NCI-H1092 (cell line): Measurements from ENCODE around the gene B4GALT1.
"Not testable (repeated sequence)": the region's sequence is repeated elsewhere in the genome, so short reads cannot be mapped to it uniquely, and the experiment has no call there.

ENCODE experiments used
- DNase-seq: peaks from one replicate; lab custom pipeline; 2025; lab: John Stamatoyannopoulos, UW

B4GALT1 gene

DNA sequence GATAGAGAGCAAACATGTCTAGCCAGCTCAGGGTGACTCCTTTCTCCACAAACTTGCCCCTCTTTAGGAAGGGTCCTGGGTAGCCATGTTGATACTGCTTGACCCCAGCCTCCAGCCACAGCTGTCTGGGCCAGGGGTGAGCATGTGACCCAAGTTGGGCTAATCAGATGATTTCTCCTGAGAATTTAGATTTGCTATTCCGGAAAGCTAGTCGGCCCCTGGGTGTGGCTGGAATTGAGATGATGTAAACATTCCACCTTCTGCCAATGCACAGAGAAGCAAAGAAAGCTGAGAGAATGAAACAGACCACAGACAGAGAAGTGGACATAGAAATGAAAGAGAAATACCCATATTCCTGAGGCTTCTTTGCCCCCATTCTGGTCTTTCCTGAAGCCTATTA lies 17.8 kb upstream of the B4GALT1 start:
- DNase-seq = no peak

DNA sequence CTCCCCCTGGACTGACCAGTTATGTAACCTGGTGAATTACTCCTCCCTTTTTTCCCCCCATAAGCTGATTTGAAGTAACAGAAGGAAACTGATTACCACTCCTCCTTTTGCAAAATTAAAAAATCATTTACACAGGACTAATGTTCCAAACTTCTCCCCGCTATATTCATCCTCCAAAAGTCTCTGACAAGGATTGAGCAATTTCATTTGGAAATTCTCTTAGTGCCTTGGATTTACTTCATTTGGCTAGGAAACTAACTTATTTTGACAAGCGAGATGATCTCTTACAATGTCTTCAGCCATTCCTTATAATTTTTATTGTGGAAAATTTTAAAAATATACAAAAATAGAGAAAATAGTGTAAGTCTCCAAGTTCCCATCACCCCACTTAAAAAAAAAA lies 15.4 kb upstream of the B4GALT1 start:
- no peak for DNase-seq

DNA sequence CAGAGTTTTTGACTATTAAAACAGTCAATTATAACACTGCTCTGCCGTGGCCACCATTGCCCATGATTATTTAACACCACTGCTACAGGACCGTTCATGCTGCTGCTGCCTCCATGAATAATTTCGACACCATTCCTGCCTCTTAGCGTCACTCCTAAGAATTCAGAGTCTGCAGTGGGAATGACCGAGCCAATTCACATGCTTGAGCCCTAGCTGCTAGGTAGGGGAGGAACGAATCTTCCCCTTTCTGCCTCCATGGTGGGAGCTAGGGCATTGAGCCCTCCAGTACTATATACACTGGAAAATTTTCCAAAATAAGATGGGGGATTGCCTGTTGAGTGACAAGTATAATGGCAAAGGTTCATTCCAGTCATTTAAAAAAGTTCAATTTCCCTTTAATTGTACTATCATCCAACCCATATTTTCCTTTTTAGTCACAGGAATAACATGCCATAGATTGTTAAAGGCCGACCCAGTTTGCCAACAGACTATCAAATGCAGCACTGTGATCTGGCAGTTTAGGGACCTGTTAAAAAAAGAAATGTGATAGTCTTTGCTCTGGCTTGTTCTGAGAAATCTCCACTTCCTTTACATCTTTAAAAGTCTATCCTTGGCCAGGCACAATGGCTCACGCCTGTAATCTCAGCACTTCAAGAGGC lies 13.5 kb upstream of the B4GALT1 start:
- DNase-seq = no peak

DNA sequence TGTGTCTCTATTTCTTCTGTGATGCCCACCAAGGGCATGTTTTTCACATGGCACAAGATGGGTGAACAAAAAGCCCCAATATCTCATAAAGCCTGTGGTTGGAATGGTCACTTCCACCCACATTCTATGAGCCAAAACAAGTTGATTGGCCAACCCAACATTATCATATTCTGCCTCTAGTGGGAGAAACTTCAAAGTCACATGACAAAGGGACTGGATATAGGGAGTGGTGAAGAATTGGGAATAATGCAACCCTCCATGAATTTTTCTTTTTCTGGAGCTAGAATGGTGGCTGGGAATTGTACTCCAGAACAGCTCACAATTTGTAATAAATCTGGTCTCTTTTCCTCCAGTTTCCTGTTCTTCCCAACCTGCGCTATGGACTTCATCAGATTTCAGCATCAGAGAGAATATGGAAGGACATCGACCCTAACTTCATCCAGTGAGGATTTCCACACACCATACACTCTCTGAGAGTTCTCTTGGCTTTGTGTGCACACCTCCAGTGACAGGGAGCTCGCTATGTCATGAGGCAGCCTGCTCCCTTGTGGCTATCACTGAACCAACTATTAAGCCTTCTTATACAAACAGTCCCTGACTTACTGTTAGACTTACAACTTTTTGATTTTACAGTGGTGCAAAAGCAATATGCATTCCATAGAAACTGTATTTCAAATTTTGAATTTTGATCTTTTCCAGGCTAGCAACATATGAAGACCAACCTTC lies 12.0 kb upstream of the B4GALT1 start:
- DNase-seq = no peak

DNA sequence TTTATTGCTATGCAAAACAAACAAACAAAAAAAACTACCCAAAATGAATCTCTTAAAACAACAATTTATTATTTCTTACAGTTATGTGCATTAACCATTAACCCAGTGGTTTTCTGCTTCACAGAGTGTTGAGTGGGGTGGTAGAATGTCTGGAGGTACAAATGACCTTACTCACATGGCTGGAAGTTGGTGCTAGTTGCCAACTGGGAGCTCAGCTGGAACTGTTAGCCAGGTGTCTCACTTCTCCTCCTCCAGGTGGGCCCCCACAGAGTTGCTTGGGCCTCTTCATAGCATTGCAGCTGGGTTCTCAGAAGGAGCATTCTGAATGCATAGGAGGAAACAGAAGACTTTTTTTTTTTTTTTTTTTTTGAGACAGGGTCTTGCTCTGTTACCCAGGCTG lies 10.5 kb upstream of the B4GALT1 start:
- no peak for DNase-seq

DNA sequence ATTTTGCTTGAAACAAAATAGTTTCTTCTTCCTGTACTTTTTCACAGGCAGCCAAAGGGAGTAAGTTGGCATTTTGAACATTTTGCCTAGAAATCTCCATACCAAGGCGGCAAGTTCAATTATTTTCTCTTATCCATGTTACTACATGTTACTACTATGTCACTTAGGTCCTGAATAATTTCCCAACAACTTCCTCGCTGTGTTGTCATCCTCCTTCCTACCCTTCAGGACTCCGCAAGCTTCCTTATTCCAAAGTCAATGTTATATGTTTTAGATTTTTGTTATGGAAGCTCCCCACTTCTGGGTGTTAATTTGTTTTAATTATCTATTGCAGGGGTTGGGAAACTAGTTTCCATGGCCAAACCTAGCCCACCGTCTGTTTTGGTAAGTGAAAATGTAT lies 9.9 kb upstream of the B4GALT1 start:
- DNase-seq = no peak

DNA sequence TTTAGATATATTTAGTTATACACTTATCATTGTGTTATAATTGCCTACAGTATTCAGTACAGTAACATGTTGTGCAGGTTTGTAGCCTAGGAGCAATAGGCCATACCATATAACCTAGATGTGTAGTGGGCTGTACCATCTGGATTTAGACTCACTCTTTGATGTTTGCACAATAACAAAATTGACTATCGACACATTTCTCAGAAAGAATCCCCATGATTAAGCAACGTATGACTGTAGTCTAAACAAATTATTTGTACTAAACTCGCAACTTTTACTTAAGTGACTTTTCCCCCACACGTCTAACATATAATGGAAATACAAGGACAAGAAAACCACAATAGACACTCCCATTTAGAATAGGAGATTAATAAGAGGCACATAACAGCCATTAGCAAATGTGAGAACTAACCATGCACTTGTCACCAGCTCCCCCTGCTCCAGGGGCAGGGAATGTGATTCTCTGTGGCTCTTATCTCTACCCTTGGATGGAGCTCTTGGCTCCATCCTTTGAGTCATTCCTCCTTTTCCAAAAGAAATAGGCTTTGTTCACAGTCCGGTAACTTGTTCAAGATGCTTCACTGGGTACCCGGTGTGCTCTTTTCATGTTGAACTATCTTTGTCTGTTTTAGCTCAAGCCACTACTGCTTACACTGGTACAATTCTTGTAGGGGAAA lies 8.7 kb upstream of the B4GALT1 start:
- no peak for DNase-seq

DNA sequence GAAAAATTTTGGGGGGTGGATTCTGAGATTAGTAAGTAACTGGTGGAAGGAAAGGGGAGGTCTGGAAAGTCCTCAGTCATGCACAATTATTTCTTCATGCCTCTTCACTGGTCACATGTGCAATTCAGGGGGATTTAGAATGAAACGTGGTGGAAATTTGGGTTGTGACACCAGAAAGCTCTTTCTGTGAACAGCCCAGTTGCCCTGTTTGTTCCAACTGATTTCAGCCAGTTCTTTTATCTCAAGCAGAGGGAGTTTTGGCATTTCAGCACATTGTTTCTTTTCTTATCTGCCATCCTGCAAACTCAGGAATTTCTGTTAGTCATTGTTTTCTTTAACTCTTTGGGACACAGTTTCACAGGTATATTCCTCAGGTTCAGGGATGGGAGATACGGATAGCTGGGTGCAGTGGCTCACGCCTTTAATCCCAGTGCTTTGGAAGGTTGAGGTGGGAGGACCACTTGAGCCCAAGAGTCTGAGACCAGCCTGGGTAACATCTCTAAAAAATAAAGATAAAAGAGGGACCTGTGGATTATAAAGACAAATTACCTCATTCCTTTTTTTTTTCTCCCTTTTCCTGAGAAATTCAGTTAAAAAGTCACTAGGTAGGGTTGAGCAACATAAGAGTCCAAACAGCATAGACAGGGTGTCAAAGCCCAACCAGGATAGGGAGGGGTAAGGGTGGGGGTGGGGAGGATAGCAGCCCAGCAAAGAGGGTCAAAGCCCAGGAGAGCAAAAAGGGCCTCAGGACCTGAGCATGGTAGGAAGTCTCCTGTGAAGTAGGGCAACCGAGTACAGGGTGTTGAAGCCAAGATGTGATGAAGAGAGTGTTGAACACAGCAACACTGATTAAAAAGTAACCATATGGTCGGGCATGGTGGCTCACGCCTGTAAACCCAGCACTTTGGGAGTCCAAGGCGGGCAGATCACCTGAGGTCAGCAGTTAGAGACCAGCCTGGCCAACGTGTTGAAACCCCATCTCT lies 5.4 kb upstream of the B4GALT1 start:
- no peak for DNase-seq

DNA sequence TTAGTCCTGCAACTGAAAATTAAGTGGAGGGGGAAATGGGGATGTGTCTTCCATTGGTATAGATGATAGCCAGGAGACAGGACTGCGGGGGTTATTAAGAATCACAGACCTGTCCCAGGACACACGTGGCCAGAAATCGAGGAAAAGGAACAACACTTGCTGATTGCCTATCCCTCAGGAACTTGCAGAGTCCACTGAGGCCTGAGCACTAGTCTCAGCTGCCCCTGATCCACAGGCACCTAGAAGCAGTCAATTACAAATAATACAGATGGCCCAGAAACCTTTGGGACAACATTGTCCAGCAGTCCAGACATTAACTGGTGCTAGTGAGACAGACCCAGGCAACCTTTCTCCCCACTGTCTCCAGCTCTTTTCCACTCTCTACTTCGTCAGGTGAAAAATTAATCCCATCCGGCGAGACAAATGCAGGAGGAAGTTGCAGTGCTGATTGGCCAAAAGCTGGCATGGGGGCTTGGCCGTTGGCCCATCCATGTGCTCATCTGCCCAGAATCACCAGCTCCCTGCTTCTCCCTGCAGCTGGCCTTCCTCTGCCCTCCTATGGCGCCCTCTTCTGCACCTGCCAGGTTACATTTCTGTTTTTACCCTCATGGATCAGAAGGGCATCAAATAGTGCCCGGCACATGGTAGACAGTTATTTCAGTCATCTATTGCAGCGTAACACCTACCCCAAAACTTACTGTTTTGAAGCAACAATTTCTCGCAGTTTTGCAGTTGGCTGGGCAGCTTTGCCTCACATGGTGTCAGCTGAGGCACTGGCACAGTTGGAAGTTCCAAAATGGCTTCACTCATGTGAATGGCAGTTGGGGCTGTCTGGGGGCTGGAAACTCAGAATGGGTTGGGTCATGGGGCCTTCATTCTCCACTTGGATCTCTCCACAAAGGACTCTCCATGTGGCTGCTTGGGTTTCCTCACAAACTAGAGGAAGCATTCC lies 3.6 kb upstream of the B4GALT1 start:
- peak; percentile 54 for DNase-seq

DNA sequence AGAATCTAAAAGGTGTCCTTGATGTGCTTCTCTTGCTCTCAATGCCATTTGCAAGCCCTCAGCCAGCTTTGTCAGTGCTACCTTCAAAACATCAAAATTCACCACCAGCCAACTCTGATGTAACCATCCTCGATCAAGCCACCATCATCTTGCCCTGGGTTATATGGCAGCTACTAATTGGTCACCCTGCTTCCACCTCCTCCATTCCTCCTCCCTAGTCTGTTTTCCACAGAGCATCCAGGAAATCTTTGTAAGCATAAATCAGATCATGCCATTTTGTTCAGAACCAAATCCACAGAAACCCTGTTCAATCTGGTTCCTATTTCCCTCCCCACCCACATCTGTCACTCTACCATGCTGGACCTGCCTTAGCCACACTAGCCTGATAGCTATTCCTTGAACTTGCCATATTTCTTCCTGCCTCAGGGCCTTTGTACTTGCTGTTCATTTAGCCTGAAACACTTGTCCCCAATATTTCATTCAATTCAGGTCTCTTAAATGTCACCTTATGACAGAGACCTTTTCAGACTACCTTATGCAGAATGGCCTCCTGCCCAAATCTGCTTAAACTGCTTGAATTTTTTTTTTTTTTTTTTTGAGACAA lies 1.9 kb upstream of the B4GALT1 start:
- no peak for DNase-seq

DNA sequence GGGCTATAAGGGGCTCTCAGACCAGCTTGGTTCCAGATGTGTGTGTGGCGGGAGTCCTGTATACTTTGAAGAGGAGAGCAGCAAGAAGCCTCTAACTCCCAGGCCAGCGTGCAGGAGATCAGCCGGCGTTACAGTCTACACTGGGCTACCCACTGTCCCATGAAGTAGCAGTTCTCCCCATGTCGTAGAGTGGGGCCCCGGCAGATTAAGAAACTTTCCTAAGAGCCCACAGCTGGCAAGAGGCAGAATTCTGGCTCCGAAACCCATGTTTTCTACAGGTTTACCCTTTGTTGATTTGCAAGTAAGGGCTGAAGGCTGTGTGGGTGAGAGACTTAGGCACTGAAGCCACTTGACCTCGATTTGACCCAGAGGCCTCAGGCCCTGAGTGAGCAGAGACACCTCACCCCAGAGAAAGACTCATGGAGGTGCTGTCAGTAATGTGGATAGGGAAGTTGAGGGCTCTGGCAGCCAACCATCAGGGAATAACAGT lies 881 bp upstream of the B4GALT1 start:
- no peak for DNase-seq

DNA sequence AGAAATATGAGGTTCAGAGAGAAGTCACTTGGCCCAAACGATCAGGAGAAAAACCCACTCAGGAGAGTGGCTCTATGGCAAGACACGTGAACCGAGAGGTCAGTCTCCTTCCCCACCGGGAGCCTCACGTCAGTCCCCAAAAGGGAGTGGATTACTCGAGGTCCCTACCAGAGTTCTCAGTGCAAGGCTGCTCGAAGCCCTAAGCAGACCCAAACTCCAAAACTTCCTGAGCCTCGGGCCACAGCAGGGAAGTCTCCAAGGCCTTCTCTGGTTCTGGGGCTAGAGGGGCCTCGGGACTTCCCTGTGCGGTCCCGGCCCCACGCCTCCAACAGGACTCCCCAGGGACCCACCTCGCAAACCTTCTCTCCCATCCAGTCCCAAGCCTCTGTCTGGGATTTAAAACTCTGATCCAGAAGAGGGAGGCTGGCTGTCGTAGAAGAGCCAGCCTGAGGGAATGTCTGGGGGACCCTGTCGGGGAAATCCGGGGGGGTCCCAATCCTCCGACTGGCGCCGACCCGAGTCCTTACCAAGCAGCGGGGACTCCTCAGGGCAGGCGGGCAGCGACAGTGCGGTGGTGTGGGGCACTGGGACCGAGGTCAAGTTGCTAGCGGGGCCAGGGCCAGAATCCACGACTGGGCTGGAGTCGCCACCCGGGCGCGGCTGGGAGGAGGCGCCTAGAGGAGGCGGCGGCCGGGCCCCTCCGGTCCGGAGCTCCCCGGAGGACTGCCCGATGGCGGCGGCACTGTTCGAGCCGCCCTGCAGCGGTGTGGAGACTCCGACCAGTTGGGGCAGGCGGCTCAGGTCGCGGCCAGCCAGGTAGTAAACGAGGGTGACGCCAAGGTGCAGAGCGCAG lies 679 bp downstream of the B4GALT1 start:
- DNase-seq = peak; percentile 56

DNA sequence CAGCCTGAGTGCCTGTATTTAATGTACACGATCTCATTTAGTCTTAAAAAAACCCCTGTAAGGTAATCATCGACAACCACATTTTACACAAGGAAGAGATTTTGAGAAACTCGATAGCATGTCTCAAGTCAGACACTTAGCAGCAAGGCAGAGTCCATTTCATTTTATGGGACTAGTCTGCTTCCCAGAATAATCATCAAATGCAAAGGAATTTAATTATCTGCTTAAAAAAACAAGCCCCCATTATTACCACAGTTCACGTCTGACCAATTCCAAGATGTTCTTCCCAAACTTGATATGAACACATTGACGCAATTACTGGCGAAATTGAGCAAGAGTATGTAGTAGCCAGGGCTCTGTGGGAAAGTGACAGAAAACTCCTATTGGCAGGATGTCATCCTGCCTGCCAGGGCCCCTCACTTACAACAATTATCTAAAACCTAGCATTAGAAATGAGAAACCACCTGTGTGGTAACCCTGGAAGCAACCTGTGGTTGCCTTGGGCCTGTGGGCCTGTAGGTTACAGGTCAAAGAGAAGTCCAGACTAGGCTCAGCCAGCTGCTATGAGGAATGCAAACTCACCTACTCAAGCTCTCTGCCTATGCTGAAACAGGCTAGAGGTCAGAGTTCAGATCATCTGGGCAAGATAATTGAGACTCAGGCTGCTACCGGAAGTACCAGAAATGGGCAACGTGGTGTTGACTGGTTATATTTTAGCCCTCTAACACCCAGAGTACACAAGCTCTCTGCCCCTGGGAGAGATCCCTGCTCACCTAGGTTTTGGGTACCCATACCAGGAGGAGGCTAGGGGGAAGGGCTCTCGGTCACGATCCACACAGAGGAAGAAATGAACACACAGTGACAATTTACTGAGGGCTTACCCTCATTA lies 1.6 kb downstream of the B4GALT1 start:
- DNase-seq = no peak

DNA sequence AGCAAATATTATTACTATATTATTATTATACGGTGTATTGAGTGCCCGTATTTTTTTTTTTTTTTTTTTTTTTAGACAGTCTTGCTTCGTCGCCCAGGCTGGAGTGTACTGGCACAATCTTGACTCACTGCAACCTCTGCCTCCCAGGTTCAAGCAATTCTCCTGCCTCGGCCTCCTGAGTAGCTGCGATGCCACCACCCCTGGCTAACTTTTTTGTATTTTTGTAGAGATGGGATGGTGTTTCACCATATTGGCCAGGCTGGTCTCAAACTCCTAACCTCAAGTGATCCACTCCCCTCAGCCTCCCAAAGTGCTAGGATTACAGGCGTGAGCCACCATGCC lies 2.2 kb downstream of the B4GALT1 start:
- DNase-seq = not testable (repeated sequence)

DNA sequence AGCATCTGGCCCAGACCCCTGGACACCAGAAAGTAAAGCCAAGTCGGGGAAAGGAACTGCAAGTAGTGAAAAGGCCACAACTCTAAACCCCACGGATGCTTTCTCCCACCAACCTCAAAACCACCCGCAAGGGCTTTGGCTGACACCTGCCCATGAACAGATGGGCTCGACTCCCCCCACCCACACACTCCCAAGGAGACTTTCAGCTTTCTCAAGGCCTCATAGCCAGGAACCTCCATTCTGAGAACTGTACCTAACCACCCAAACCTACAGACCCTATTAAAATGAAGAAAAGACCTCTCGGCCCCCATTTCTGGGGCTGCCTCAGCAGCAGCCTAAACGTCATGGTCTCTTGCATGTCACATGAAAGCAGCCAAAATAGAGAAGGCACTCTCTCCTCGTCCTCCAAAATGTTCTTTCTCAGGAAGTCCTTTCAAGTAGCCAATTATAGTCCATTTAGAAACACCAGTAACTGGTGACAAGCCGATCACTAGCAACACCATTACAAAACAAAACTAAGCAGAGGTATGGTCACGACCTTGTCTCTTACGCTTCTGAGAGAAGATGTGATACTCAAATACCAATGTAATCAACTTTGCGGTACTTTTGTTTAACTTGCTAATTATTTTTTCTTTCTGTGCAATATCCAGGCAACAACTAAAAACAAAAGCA lies 2.9 kb downstream of the B4GALT1 start:
- DNase-seq = no peak

DNA sequence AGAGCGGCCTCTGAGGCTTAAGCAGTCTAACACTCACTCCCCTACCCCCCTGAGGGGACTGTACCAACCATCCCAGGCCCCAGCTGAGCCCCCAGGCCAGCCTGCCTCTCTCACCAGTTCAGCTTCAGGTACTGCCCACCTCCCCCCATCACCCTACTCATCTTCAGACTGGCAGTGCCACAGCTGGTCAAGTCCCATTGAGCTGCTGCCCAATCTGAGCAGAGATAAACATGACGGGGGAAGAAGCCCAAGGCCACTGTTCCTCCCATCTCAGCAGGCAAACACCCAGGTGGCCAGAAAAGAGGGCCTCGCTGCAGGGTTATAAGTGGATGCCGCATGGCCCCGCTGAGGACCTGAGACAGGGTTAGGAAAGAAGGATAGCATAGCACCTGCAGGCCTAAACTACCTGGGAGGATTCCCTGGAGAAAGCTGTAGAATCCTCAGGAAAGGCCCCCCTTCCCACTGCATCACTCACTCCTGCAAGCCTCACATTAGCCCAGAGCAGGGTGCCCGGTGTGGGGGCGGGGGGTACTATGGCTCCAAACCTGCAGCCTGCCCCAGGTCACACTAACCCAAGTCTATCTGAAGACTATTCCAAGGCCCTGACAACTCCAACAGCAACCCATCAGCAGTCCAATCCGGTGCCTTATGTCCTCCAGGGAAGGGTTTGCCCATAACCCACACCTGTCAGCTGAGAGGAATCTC lies 3.6 kb downstream of the B4GALT1 start:
- no peak for DNase-seq

DNA sequence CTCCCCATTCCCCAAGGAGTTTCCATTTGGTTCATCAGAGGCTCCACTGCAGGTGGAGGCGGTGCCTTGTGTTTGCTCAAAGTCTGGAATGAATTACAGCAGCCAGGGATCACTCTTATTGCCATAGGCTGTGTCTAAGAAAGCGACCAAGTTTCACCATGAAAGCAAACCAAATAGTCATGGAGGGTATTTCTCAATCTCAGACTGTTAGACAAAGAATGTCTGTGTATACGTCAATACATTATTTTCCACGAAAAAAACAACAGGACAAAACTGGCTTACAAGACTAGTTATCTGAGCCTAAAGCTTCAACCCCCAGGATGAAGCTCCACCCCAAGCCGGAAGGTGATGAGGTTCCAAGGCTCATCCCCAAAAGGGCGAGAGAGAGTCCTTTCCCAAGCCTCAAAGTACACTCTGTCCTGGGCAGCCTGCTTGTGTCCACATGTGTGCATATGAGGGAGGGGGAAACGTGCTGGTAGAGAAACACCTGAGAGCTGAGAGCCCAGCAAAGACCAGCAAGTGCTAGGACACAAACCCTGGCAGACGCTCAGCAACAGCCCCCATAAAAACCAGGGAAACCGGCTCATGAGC lies 4.3 kb downstream of the B4GALT1 start:
- DNase-seq = no peak
